PC-9 (cell line): Measurements from ENCODE around the gene ABCB9. TPM values are rescaled to one million over a fixed set of nuclear protein-coding genes. Genes with fewer than 3 reads are reported as not detected.

Source experiments
- BruUV-seq: library from RNA; stranded (reverse); fragments of 400-500 nt; replicated peaks from 2 replicates; lab custom pipeline; 2021; lab: Mats Ljungman, UMichigan
- CTCF ChIA-PET: fragments of 300-600 bp; sonication (Branson Sonifier 250); formaldehyde crosslinking; loops from one replicate; lab custom pipeline; 2022; ENCODE audit warnings: antibody characterized with exemption; lab: Charles Lee
- POLR2A ChIA-PET: fragments of 300-600 bp; sonication (Branson Sonifier 250); formaldehyde crosslinking; loops from one replicate; lab custom pipeline; 2022; ENCODE audit warnings: antibody characterized with exemption; ENCODE audit not compliant: unreplicated experiment; lab: Charles Lee
- DNase-seq, 2 experiments: peaks; one replicate each; pipeline versions ENCODE4 v3.0.0 to v3.0.0-alpha.2; 2015 to 2022; ENCODE audit warnings: mixed read lengths in 1 of 2
- H2AFZ ChIP-seq: fragments of 200-600 bp; sonication (generic); 2 replicates; pipeline ENCODE4 v1.8.1; 2017; ENCODE audit warnings: antibody characterized with exemption
- H3F3A ChIP-seq: fragments of 200-600 bp; sonication (generic); 2 replicates; pipeline ENCODE4 v1.8.1; 2017; ENCODE audit warnings: antibody characterized with exemption, mild to moderate bottlenecking, low read depth; ENCODE audit not compliant: insufficient read depth
- H3K27ac ChIP-seq: fragments of 200-600 bp; sonication (generic); 2 replicates; pipeline ENCODE4 v1.6.1; 2016; ENCODE audit warnings: mixed run types
- H3K27me3 ChIP-seq: fragments of 200-600 bp; sonication (generic); 2 replicates; pipeline ENCODE4 v1.6.1; 2016; ENCODE audit warnings: low read depth, mixed run types; ENCODE audit not compliant: insufficient read depth
- H3K36me3 ChIP-seq: fragments of 200-600 bp; sonication (generic); 2 replicates; pipeline ENCODE4 v1.6.1; 2016; ENCODE audit warnings: low read depth, mixed run types
- H3K4me1 ChIP-seq: fragments of 200-600 bp; sonication (generic); replicated peaks from 2 replicates; pipeline ENCODE4 v1.6.1; 2016; ENCODE audit warnings: mixed run types; ENCODE audit not compliant: insufficient read depth
- H3K4me2 ChIP-seq: fragments of 200-600 bp; sonication (generic); 2 replicates; pipeline ENCODE4 v1.6.1; 2017; ENCODE audit warnings: mixed run types
- H3K4me3 ChIP-seq: fragments of 200-600 bp; sonication (generic); 2 replicates; pipeline ENCODE4 v1.6.1; 2016; ENCODE audit warnings: mixed run types
- H3K79me2 ChIP-seq: fragments of 200-600 bp; sonication (generic); 2 replicates; pipeline ENCODE4 v1.6.1; 2017; ENCODE audit warnings: low read depth, mixed run types
- H3K9me2 ChIP-seq: fragments of 200-600 bp; sonication (generic); 2 replicates; pipeline ENCODE4 v1.8.1; 2017; ENCODE audit warnings: mild to moderate bottlenecking; ENCODE audit not compliant: insufficient read depth
- H3K9me3 ChIP-seq: fragments of 200-600 bp; sonication (generic); 2 replicates; pipeline ENCODE4 v1.8.1; 2016; ENCODE audit warnings: low read depth; ENCODE audit not compliant: insufficient read depth
- H4K20me1 ChIP-seq: fragments of 200-600 bp; sonication (generic); 2 replicates; pipeline ENCODE4 v1.8.1; 2017; ENCODE audit not compliant: insufficient read depth
- EZH2 ChIP-seq: fragments of 200-600 bp; sonication (generic); IDR thresholded peaks from 2 replicates; pipeline ENCODE4 v1.8.0; 2017; ENCODE audit warnings: antibody characterized with exemption, low read depth
- intact Hi-C: fragments of 100-400 bp; cut with micrococcal nuclease; formaldehyde crosslinking; loops from one replicate; pipeline ENCODE4 v1.10.0; 2022; ENCODE audit not compliant: unreplicated experiment
- total RNA-seq: library from RNA; stranded (reverse); gene quantifications from 2 replicates; pipeline ENCODE4 v1.2.3, GENCODE V29; 2021
- TF ChIP-seq, protein P1 (sequence below): fragments of 200-600 bp; sonication (generic); conservative IDR thresholded peaks from 2 replicates; pipeline ENCODE4 v1.6.1; 2017; ENCODE audit warnings: mixed run types, antibody characterized with exemption, mild to moderate bottlenecking, moderate library complexity

The ABCB9 gene
- total RNA-seq, 1 experiment from 2014 or later = 13.0 TPM

DNA sequence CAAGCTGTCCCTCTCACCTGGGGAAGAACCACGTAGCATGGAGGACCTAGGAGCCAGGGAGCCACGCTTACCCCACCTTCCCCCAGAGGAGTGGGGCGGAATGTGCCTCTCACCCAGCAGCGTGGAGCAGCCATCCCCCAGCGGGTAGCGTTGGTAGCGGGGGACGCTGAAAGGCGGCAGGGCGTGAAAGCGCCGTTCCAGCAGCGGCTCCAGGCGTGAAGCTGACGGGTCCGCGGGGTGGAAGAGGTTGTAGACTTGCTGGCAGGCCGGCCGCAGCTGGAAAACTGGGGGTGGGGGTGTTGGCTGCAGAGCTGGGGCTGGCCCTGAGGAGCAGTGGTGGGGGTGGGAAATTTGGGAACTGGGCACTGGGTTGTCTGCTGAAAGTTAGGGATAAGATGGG, 26.1 kb upstream of the ABCB9 start:
- no peak for DNase-seq
- CTCF ChIA-PET = no interaction called here
- no TSS peak for BruUV-seq
- intact Hi-C loops = no loop called here
- Histone ChIP-seq H3K36me3 (no peaks in the 10 kb centered on the region), H3F3A (no peaks in the 10 kb centered on the region), H2AFZ (no peak overlapping the region), H3K27me3 (no peaks in the 10 kb centered on the region), H3K79me2 (no peaks in the 10 kb centered on the region), H3K9me3 (no peaks in the 10 kb centered on the region), H3K4me1 (no peaks in the 10 kb centered on the region), H3K4me2 (no peak overlapping the region), H3K27ac (no peak overlapping the region), H3K9me2 (no peaks in the 10 kb centered on the region), H3K4me3 (no peak overlapping the region), H4K20me1 (no peaks in the 10 kb centered on the region)
- TF ChIP-seq EZH2 = no peak
- TF ChIP-seq, protein P1, sequence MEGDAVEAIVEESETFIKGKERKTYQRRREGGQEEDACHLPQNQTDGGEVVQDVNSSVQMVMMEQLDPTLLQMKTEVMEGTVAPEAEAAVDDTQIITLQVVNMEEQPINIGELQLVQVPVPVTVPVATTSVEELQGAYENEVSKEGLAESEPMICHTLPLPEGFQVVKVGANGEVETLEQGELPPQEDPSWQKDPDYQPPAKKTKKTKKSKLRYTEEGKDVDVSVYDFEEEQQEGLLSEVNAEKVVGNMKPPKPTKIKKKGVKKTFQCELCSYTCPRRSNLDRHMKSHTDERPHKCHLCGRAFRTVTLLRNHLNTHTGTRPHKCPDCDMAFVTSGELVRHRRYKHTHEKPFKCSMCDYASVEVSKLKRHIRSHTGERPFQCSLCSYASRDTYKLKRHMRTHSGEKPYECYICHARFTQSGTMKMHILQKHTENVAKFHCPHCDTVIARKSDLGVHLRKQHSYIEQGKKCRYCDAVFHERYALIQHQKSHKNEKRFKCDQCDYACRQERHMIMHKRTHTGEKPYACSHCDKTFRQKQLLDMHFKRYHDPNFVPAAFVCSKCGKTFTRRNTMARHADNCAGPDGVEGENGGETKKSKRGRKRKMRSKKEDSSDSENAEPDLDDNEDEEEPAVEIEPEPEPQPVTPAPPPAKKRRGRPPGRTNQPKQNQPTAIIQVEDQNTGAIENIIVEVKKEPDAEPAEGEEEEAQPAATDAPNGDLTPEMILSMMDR = no peak
- POLR2A ChIA-PET = no interaction called here

DNA sequence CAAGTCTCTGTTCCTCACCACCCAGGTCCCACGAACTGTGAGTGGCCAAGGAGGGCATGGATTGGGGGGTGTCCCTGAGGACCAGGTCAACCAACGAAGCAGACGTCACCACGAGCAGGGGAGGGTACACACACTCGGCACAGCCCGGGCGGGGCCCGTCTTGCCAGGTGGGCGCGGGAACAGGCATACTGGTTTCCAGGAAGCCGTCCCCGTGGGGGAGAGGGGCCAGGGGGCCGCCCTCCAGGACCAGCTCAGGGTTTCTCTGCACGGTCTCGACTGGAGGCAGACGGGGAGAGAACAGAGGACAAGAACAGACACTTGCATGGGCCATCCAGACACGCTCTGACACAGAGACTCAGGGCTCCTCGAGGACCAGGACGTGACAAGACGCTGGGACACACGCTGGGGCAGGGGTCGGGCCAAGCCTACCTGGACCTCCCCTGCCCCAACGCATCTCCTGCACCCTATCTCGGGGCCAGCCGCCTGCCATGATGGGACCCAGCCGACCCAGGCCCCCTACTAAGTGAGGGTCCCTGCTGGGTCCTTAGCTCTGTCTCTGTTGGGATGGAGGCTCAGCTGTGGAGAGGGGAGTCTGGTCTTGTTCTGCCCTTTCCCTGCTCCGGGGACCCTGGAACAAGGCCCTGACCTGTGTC, 25.5 kb upstream of the ABCB9 start:
- no TSS peak for BruUV-seq
- H4K20me1 ChIP-seq = no peaks in the 10 kb centered on the region
- no peak for DNase-seq
- H3K9me3 ChIP-seq = no peaks in the 10 kb centered on the region
- intact Hi-C loops = no loop called here
- CTCF ChIA-PET = no interaction called here
- TF ChIP-seq EZH2 = no peak
- TF ChIP-seq, protein P1 = no peak
- H3K36me3 ChIP-seq = no peaks in the 10 kb centered on the region
- POLR2A ChIA-PET = no interaction called here
- H3K27me3 ChIP-seq = no peaks in the 10 kb centered on the region
- H3K79me2 ChIP-seq = no peaks in the 10 kb centered on the region
- H3K4me2 ChIP-seq = no peak overlapping the region
- H3F3A ChIP-seq = no peaks in the 10 kb centered on the region
- no peak overlapping the region for H2AFZ ChIP-seq
- H3K4me1 ChIP-seq = no peaks in the 10 kb centered on the region
- no peak overlapping the region for H3K27ac ChIP-seq
- no peak overlapping the region for H3K4me3 ChIP-seq
- H3K9me2 ChIP-seq = no peaks in the 10 kb centered on the region

DNA sequence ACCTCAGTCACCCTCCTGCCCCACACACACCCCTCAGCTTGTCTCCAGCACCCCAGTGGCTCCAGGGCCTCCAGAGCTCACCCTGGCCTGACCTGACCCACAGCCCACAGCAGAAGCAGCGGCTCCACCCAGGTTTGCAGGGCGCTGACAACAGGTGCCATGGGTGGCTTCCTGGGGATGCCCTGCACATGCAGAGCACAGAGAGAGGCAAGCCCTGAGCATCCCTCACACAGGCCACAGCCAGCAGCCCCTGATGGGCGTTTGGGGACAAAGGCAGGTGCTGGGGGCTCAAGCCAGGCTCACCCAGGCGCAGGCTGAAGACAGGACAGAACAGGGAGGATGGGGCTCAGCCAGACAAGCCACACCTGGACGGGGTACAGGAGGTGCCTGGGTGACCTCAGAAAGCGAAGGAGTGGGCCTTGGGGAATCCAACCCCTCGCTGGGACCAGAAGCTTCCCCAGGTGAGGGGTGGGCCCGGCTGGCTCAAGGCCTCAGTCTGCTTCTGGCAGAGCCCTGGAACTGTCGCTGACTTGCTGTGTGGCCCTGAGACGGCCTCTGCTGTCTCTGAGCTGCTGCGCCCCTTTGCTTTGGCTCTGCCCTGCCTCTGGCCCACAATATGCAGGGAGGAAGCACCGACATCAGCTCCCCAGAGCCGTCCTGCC, 24.8 kb upstream of the ABCB9 start:
- H3K27ac ChIP-seq = no peak overlapping the region
- ChIA-PET CTCF (no interaction called here), POLR2A (no interaction called here)
- H3K4me2 ChIP-seq = no peak overlapping the region
- BruUV-seq = no TSS peak
- DNase-seq = no peak
- H3K4me3 ChIP-seq = no peak overlapping the region
- H3K79me2 ChIP-seq = no peaks in the 10 kb centered on the region
- H3K36me3 ChIP-seq = no peaks in the 10 kb centered on the region
- H3K4me1 ChIP-seq = no peaks in the 10 kb centered on the region
- no peaks in the 10 kb centered on the region for H3K9me2 ChIP-seq
- H3F3A ChIP-seq = no peaks in the 10 kb centered on the region
- H3K9me3 ChIP-seq = no peaks in the 10 kb centered on the region
- no peak overlapping the region for H2AFZ ChIP-seq
- TF ChIP-seq, protein P1 = no peak
- no peak for TF ChIP-seq EZH2
- intact Hi-C loops = no loop called here
- H3K27me3 ChIP-seq = no peaks in the 10 kb centered on the region
- H4K20me1 ChIP-seq = no peaks in the 10 kb centered on the region
